Renal cortex interstitium (tissue), 11 donors: Measurements from ENCODE around the gene DBH. TPM values are rescaled to one million over a fixed set of nuclear protein-coding genes. Genes with fewer than 3 reads are reported as not detected.
"Not testable (repeated sequence)": the region's sequence is repeated elsewhere in the genome, so short reads cannot be mapped to it uniquely, and the experiment has no call there.

Experiments
- DNase-seq, 11 donors: peaks; one replicate each; pipeline ENCODE4 v3.0.0-alpha.2; 2013; ENCODE audit warnings: low read depth in 9 of 11, low spot score in 4 of 11; ENCODE audit errors: extremely low read depth in 1 of 11
- polyA plus RNA-seq, 3 donors: library from polyadenylated mRNA; unstranded; fragments of 120-200 nt; gene quantifications; one replicate each; pipeline ENCODE4 v1.2.1, GENCODE V29; 2013; ENCODE audit not compliant: insufficient read length in 3 of 3

The DBH gene
- polyA plus RNA-seq, 3 donors, result 0.95 to 1.6 (median 1.0) TPM

DNA sequence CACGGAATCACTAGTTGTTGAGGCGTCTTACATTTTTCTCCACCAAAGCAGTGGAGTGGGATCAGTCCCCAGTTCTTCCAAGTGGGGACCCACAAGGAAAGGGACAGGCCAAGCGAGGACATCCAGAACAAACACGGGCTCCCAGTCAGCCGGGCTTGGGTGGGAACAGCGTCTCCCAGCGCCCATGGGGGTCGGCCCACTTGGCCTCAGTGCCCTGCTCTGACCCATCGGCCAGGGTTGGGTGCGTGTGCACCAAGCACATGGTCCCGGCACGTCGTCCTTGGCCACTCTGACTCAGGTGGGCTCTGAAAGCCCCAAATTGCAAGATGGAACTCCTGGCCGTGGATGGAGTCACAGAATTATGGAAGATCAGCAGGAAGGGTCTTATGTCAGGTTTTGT is 37.9 kb downstream of the DBH start:
- DNase-seq, result no peak

DNA sequence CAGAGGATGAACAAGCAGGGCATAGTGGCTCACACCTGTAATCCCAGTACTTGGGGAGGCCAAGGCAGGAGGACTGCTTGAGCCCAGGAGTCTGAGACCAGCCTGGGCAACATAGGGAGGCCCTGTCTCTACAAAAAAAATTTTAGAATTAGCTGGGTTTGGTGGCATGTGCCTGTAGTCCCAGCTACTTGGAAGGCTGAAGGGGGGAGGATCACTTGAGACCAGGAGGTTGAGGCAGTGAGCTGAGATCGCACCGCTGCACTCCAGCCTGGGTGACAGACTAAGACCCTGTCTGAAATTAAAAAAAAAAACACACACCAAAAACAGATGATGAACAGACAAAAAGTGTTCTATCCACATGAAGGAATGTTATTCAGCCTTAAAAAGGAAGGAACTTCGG is 39.6 kb downstream of the DBH start:
- not testable (repeated sequence) for DNase-seq

GRCh38 chr9:133676450-133676849 is 40.3 kb downstream of the DBH start:
- no peak for DNase-seq

DNA sequence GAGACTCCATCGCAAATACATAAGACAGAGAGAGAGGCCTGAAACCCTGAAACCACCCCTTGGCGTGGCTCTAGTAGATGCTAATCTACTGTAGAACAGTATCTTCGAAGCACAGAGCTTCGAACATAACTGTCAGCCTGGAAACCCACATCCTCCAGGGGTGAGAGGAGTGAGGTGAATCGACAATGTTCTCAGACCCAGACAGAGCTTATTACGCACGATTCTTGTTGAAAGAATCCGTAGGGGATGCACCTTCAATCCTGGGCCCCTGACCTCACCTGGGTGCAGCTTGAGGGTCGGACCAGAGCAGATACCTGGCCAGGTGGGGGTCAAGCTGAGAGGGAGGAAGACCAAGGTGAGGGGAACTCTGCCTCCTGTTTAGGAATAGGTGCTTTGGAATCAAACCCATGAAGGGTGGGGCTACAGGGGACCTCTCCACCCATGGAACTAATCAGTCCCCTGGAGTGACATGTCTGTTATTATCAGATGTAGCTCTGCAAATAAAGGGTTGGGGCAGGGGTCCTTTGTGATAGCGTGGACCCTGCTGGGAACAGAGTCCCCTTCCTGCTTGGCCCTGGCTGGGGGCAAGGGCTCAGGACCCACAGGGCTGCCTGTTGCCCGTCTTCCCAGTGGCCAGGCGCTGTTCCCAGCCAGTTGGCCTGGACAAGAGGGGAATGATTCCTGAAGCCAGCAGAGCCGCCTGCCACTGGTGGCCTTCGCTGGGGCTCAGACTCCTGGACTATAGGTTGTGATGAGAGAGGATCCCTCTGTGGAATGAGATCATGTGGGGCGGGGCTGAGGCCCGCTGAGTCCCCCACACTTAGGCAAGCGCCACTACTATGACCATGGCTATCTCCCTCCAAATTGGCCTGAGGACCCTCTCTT is 41.2 kb downstream of the DBH start:
- DNase-seq, result no peak

GRCh38 chr9:133679056-133679455 is 42.9 kb downstream of the DBH start:
- no peak for DNase-seq

DNA sequence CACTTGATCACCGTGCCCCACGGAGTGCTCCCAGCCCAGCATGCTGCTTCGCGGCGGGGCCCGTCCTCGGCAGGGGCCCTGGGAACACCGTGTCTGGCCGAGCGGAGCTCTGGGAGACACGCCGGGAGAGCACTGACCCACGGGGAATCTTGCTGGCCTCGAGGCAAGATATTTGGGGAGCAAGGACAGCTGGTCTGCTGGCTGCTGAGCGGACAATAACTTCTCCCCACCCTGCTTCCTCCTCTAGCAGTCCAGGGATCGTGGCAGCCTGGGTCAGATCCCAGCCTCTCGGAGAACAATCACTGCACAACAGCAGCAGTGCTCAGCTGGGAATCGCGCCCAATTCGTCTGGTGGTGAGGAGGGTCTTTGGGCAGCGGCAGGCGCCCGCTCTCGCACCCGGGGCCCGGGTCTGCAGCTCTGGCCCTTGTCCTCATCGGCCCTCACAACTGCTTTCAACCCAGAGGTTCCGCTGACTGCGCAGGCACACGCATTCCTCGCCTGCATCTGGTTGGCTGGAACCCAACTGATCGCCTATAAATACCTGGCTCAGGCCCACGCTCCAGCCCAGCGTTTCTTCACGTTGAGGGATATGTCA is 43.4 kb downstream of the DBH start:
- DNase-seq, result no peak

GRCh38 chr9:133680250-133680975 is 44.2 kb downstream of the DBH start:
- DNase-seq, result no peak

DNA sequence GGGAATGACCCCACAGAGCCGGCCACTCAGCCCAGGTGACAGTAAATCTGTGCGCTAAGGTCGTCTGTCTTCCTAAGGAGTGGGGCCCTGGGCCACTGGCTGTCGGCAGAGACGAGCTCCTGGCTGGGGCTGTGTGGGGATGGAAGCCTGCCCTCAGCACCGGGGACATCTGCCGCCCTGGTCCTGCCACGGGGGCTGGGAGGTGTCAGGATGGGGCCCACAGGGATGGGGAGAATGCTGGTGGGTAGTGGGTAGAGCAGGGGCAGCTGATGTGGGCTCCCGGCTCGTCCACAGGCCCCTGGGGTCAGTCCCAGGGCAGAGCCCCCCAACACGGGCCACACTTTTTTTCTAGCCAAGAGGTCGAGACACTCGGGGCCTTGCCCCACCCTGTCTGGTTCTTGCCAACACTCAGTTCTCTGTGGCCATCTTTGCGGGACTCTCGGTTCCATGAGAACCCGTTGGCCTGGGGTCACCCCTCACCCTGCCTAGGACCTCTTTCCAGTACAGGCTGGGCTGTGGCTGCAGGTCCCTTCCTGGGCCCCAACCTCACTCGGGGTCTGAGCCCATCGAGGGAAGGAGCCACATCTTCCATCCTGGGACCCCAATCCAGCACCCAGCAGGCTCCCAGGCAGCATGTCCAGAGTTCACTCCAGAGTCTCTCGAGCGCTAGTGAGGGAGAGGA is 45.0 kb downstream of the DBH start:
- DNase-seq, result no peak

GRCh38 chr9:133681658-133682306 is 45.6 kb downstream of the DBH start:
- DNase-seq, result no peak

GRCh38 chr9:133682818-133683585 is 46.8 kb downstream of the DBH start:
- DNase-seq, result no peak

DNA sequence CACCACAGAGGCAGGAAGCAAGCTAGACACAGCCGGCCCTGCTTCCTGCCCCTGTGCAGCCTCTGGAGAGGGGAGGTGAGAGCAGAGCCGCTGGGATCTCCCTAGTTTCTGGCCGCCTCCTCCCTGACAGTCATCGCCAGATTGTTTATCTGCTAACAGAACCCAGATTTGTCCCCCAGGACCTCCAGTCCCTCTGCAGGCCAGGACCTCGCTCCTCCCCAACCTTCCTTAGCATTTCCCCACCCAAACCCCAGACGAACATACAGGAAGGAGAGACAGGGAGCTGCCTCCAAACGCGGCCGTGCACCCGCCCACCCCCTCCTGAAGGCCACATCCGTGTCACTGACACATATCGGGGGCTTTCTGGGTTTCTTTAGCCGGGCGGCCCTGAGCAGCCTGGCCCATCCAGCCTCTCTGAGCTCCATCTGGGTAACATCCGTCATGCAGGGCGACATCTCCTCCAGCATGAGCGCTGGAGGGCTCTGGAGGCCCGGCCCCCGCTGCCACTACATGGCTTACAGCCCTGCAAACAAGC is 47.5 kb downstream of the DBH start:
- no peak for DNase-seq

GRCh38 chr9:133684121-133684935 is 48.2 kb downstream of the DBH start:
- DNase-seq, result no peak

GRCh38 chr9:133684936-133685361 is 48.8 kb downstream of the DBH start:
- DNase-seq, result no peak

DNA sequence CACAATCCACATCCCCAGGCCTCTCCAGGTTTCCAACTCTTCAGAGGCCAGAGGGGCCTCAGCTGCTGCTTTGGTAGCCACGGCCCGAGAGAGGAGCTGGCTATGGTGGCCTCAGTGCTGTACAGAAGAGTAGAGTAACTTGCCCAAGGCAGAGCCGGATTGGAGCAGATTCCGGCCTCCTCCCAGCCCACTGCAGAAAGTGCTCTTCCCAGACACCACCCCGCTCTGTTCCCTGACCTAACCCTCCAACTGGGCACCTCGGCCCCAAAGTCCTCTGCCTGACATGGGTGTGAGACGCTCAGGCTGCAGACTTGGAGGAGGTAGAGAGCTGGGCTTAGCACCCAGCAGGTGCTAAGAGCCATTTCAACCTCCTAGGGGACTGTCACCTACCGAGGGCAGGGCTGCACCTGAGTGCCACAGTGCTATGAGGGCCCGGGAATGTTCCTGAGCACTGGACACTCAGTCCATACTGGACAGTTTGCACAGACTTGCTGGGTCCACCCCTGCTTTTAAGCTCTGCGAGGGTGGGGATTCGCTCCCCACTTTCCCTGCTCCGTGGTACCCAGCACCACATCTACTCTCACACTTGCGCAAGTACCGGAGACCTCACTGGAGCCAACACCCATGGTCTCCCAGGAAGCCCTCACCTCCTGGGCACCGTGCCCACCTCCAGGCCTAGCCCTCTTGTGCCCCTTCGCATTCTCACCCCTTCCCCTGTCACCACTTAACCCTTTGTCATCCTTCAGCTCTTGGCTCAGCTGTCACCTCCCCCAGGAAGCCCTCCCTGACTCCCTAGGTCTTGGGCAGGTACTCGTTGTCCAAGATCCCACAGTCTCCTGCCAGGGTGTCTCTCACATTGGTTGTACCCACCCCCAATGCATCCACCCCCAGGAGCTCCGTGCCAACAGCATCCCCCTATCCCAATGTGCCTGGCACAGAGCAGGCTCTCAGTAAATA is 49.8 kb downstream of the DBH start:
- no peak for DNase-seq

DNA sequence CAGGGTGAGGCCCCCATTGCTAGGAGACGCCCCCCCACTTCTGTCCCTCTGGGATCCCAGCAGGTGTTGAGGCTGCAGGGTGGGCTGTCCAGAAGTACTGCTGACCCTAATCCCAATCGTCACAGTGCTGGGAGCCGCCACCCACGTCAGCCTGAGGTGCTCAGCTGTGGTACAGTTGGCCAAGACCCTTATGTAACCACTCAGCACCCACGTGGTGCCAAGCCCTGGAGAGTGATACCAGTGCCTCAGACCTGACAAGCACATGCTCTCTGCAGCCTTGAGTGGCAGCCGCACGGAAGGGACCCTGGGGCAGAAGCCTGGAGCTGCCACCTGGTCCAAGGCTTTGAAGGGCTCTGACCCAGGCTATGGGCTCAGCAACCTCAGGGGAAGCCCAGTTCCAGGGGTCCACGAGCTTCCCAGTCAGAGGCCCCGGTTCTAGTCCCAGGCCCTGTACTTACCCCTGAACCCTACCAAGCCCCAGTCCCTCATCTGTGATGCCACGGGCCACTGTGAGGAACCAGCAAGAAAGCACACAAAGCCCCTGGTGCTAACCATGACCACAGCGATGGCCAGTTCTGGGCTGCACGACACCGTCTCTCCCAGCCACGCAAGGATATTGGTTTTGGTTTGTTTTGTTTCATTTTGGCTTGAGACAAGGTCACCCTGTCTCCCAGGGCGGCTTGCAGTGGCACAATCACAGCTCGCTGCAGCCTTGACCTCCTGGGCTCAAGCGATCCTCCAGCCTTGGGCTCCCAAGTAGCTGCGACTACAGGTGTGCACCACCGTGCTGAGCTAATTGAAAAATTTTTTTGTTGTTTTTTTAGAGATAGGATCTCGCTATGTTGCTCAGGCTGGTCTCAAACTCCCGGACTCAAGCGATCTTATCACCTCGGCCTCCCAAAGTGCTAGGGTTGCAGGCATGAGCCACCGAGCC is 50.7 kb downstream of the DBH start:
- no peak for DNase-seq
